ENCODE data around the gene AUTS2.
A peak's percentile ranks its signal among the peaks of the same experiment; 100 is the strongest.

The AUTS2 gene

DNA sequence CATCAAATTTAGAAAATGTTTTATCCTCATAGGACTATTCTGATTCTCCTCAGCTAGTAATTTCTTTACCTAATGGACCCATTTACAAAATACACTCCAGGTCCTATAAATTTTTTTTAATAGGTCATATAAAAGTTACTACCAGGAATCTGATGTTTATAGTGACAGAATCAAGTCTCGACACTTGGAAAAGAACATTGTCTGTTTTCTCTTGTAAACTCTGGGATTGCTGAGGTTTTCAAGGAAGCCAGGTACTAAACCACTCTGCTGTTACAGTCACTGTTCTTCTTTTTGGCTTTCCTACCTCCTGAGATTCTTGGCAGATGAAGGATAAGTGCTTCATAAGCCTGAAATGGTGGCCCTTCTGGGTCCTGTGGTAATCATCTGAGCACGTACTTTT, 493.1 kb downstream of the AUTS2 start:
- Histone ChIP-seq H3K36me3 (ENCODE audit: control insufficient read depth in 1 of 2, insufficient read depth in 2 of 2, low read length in 2 of 2) (no peaks in the 10 kb centered on the region), H3K27ac (ENCODE audit: low read length) (no peak overlapping the region), H3K27me3 (ENCODE audit: low read depth, low read length) (no peaks in the 10 kb centered on the region), H3K9me3 (ENCODE audit: control insufficient read depth in 1 of 2, low read length in 2 of 2) (peaks cover 0 to under 1% of the 10 kb centered on the region in 2 donors), H3K4me3 (ENCODE audit: low read depth in 1 of 2, low read length in 2 of 2) (no peak overlapping the region), H3K4me1 (ENCODE audit: control insufficient read depth in 1 of 2, insufficient read depth in 2 of 2, low read length in 2 of 2) (peaks cover 0 to 26% of the 10 kb centered on the region in 2 donors)

DNA sequence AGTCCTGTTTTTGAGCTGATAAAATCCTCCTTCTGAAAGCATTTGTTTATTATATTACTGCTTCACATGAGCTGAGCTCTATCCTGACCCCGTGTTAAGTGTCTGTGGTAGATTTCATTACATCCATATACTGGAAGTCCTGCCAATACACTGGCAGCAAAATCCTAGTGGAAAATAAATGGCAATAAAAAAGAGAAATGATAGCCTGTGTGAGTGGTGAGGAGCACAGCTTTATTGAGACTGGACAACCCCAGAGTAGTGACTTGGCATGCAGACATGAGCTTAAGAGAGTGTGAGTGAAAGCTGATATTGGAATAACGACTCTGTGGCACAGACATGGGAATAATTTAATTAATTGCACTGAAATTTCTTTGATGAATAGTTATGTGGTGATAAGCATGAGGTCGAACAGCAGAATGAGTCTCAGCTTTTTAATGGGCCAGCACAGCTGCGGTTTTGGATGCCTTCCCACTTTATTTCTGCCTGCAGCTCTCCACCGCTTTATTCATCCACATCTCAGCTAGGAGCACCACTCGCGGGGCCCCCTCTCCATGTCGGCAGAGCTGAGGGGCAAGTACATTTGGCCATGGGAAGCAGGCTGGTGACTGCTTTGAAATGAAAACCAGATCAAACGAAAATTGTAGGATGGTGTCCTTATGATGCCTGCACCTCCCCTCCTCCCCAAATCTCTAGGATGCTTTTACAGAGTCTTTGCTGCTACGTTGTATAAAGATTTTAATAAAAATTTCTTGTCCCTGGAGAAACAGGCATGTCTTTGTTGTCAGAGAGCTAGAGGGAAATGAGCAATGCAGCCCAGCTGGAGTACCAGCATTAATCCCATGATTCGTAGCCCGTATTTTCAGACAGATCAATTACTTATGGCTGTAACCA, 494.3 kb downstream of the AUTS2 start:
- peak overlapping the region in 1 of 2 donors; percentile 2 for H3K4me3 ChIP-seq (ENCODE audit: low read depth in 1 of 2, low read length in 2 of 2)
- H3K36me3 ChIP-seq (ENCODE audit: control insufficient read depth in 1 of 2, insufficient read depth in 2 of 2, low read length in 2 of 2): no peaks in the 10 kb centered on the region
- no peaks in the 10 kb centered on the region for H3K27me3 ChIP-seq (ENCODE audit: low read depth, low read length)
- H3K27ac ChIP-seq (ENCODE audit: low read length): no peak overlapping the region
- no peaks in the 10 kb centered on the region for H3K9me3 ChIP-seq (ENCODE audit: control insufficient read depth in 1 of 2, low read length in 2 of 2)
- H3K4me1 ChIP-seq (ENCODE audit: control insufficient read depth in 1 of 2, insufficient read depth in 2 of 2, low read length in 2 of 2): peaks cover 0 to 26% of the 10 kb centered on the region in 2 donors

DNA sequence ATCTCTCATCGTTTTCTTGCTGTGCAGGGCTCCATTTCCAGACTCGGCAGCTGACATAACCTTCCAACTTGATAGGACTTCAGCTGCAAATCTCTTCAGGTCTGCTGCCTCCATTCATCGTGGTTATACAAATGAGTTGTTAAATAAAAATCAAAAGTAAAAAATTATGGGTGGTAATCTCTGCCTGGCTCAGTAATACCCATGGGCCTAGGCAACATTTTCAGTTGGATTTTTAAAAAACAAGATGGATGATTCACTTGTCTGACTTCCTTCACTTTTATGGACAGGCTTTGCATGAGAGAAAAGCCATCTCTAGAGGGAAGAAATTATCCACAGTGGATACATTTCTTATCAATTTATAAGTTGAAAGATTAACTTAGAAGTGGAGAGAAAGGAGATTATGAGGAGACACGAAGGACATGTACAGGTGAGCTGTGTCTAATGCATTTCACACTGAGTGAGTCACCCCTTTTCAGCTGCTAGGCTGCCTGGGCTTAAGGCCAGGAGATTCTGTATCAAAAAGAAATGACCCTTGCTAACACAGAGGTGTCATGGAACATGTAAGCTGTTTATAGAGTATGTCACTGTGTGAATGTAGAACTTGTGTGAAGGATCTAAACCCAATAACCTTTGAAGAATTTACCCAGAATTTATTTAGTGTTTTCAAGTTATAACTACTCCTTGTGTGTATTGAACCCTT, 495.1 kb downstream of the AUTS2 start:
- H3K27ac ChIP-seq (ENCODE audit: low read length): no peak overlapping the region
- no peaks in the 10 kb centered on the region for H3K9me3 ChIP-seq (ENCODE audit: control insufficient read depth in 1 of 2, low read length in 2 of 2)
- peak overlapping the region in 1 of 2 donors; percentile 2 for H3K4me3 ChIP-seq (ENCODE audit: low read depth in 1 of 2, low read length in 2 of 2)
- peaks cover 0 to 26% of the 10 kb centered on the region in 2 donors for H3K4me1 ChIP-seq (ENCODE audit: control insufficient read depth in 1 of 2, insufficient read depth in 2 of 2, low read length in 2 of 2)
- H3K36me3 ChIP-seq (ENCODE audit: control insufficient read depth in 1 of 2, insufficient read depth in 2 of 2, low read length in 2 of 2): no peaks in the 10 kb centered on the region
- H3K27me3 ChIP-seq (ENCODE audit: low read depth, low read length): no peaks in the 10 kb centered on the region

DNA sequence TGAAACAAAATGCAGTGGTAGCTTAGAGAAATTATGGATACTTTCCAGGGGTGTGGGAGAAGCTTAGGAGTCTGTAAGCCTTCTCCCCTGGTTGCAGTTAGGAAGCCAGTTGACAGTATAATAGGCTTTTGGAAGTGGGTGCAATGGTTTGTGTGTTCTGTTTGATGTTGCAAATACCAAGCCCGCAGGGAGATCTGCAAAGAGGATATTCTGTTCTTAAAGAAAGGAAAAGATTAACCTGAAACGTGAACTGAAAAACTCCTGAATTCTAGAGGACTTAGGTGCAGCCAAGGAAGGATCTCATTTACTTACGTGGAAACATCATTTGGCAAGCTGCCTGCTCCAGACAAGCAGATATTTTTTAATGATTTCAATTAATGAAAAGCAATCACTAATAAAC, 496.6 kb downstream of the AUTS2 start:
- no peak overlapping the region for H3K27ac ChIP-seq (ENCODE audit: low read length)
- no peaks in the 10 kb centered on the region for H3K36me3 ChIP-seq (ENCODE audit: control insufficient read depth in 1 of 2, insufficient read depth in 2 of 2, low read length in 2 of 2)
- no peak overlapping the region for H3K4me3 ChIP-seq (ENCODE audit: low read depth in 1 of 2, low read length in 2 of 2)
- H3K27me3 ChIP-seq (ENCODE audit: low read depth, low read length): no peaks in the 10 kb centered on the region
- H3K4me1 ChIP-seq (ENCODE audit: control insufficient read depth in 1 of 2, insufficient read depth in 2 of 2, low read length in 2 of 2): peaks cover 0 to 36% of the 10 kb centered on the region in 2 donors
- no peaks in the 10 kb centered on the region for H3K9me3 ChIP-seq (ENCODE audit: control insufficient read depth in 1 of 2, low read length in 2 of 2)

DNA sequence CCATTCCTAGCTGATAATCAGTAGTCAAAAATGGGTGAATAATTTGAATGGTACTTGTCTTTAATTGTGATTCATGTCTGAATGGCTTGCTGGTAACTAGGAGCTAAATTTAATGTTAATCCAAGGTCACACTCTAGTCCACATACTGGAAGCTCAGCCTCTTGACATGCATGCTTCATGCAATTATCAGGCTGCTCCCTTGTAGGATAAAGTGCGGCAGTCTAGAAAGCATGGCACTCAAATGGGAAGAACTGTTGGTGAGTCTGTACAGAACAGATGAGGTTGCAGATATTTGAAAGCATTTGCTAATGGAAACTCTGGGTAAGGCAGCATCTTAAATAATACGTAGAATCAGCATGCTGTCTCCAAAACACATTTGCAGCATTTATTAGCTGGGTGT, 499.4 kb downstream of the AUTS2 start:
- Histone ChIP-seq H3K27ac (ENCODE audit: low read length) (no peak overlapping the region), H3K36me3 (ENCODE audit: control insufficient read depth in 1 of 2, insufficient read depth in 2 of 2, low read length in 2 of 2) (no peaks in the 10 kb centered on the region), H3K4me3 (ENCODE audit: low read depth in 1 of 2, low read length in 2 of 2) (no peak overlapping the region), H3K9me3 (ENCODE audit: control insufficient read depth in 1 of 2, low read length in 2 of 2) (no peaks in the 10 kb centered on the region), H3K27me3 (ENCODE audit: low read depth, low read length) (no peaks in the 10 kb centered on the region), H3K4me1 (ENCODE audit: control insufficient read depth in 1 of 2, insufficient read depth in 2 of 2, low read length in 2 of 2) (peaks cover 0 to 30% of the 10 kb centered on the region in 2 donors)

DNA sequence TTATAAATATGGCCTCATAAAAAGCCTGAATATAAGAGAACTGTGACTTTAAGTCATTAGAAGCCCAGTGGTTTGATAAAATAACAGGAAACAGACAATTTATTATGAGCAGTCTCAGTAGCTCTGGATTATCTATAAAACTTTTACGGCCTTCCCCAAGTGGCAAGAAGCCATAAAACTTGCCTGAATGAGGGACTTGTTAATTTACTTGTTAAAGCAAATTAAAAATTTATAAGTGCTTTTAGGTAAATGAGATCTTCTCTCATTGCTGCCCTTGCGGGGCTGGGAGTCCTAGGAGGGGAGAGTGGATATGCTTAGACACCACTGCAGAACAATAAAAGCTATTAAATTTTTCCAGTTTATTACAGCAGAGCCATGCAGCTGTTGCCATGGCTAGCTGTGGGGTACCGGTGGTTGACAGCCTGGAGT, 499.9 kb downstream of the AUTS2 start:
- Histone ChIP-seq H3K36me3 (ENCODE audit: control insufficient read depth in 1 of 2, insufficient read depth in 2 of 2, low read length in 2 of 2) (no peaks in the 10 kb centered on the region), H3K9me3 (ENCODE audit: control insufficient read depth in 1 of 2, low read length in 2 of 2) (no peaks in the 10 kb centered on the region), H3K4me1 (ENCODE audit: control insufficient read depth in 1 of 2, insufficient read depth in 2 of 2, low read length in 2 of 2) (peaks cover 0 to 25% of the 10 kb centered on the region in 2 donors), H3K27ac (ENCODE audit: low read length) (no peak overlapping the region), H3K4me3 (ENCODE audit: low read depth in 1 of 2, low read length in 2 of 2) (no peak overlapping the region), H3K27me3 (ENCODE audit: low read depth, low read length) (no peaks in the 10 kb centered on the region)

DNA sequence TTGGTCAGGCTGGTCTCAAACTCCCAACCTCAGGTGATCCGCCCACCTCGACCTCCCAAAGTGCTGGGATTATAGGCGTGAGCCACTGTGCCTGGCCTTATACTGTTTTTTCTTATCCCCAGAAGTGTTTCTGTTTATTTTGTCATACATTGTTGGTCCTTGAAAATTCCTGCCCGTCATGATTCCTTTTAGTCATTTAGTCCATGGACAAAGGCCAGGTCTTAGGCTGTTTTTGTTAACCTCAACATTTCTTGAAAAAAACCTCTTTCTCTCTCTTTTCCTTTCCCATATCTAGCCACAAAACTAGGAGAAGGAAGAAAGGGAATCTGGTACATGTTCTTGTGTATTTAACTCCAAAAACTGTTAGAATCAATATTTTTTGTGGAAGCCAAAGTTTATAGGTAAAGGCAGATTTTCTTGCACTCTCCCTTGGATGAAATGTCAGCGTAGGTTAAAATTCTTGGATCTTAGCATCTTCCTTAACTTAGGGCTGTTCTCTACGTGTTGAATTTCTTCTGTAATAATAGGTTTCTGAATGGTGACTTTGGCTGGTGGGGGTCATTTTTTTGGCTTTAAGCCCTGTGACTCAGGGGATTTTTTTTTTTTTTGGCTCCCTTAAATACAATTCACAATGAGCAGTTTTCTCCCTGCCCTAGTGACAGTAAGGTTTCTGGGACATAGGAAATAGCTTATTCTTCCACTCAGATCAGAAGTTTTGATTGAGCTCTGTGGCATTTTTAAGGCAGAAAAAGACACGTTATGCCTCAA, 500.8 kb downstream of the AUTS2 start:
- H3K27me3 ChIP-seq (ENCODE audit: low read depth, low read length): no peaks in the 10 kb centered on the region
- no peak overlapping the region for H3K27ac ChIP-seq (ENCODE audit: low read length)
- no peaks in the 10 kb centered on the region for H3K9me3 ChIP-seq (ENCODE audit: control insufficient read depth in 1 of 2, low read length in 2 of 2)
- no peak overlapping the region for H3K4me3 ChIP-seq (ENCODE audit: low read depth in 1 of 2, low read length in 2 of 2)
- H3K36me3 ChIP-seq (ENCODE audit: control insufficient read depth in 1 of 2, insufficient read depth in 2 of 2, low read length in 2 of 2): no peaks in the 10 kb centered on the region
- peaks cover 0 to 17% of the 10 kb centered on the region in 2 donors for H3K4me1 ChIP-seq (ENCODE audit: control insufficient read depth in 1 of 2, insufficient read depth in 2 of 2, low read length in 2 of 2)

DNA sequence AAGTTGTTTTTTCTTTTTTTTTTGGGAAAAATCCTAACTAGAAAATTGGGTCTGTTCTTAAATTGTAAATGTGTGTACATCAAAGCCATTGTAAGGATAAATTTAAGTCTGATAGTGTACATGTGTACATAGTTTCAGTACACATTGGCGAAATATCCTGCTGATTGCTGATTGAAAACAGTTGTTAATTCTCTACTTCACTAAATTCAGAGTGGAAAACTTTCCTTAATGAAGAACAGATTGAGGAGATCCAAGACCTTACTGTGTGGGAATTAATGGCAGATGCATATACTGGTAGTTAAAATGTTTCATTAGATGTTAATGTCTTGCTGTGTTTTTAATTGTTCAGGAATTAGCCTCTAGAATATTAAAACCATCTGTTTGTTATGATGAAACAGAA, 506.0 kb downstream of the AUTS2 start:
- H3K4me3 ChIP-seq (ENCODE audit: low read depth in 1 of 2, low read length in 2 of 2): no peak overlapping the region
- H3K27ac ChIP-seq (ENCODE audit: low read length): no peak overlapping the region

DNA sequence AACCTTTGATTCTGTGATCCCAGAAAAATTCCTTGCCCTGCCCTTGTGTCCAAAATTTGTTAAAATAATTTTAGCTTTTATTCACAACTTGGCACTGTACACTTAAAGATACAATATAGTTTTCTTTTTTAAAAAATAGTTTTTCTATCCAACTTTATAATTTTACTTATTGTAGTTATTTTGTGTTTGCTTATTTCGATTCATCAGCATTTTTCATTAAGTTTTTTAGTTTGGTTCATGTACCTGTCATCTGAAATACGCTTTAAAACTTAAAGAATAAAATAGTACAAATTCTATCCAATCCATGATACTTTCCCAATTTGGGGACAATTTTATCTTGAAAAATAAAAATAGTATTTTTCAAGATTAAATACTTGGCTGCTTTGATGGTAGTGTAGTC, 514.8 kb downstream of the AUTS2 start:
- no peak overlapping the region for H3K4me3 ChIP-seq (ENCODE audit: low read depth in 1 of 2, low read length in 2 of 2)
- no peak overlapping the region for H3K27ac ChIP-seq (ENCODE audit: low read length)
- no peaks in the 10 kb centered on the region for H3K4me1 ChIP-seq (ENCODE audit: control insufficient read depth in 1 of 2, insufficient read depth in 2 of 2, low read length in 2 of 2)
- no peaks in the 10 kb centered on the region for H3K36me3 ChIP-seq (ENCODE audit: control insufficient read depth in 1 of 2, insufficient read depth in 2 of 2, low read length in 2 of 2)
- H3K9me3 ChIP-seq (ENCODE audit: control insufficient read depth in 1 of 2, low read length in 2 of 2): no peaks in the 10 kb centered on the region
- H3K27me3 ChIP-seq (ENCODE audit: low read depth, low read length): no peaks in the 10 kb centered on the region

More for the DNA sequence above, 506.0 kb downstream of the AUTS2 start:
- Histone ChIP-seq H3K36me3 (ENCODE audit: control insufficient read depth in 1 of 2, insufficient read depth in 2 of 2, low read length in 2 of 2) (no peaks in the 10 kb centered on the region), H3K9me3 (ENCODE audit: control insufficient read depth in 1 of 2, low read length in 2 of 2) (no peaks in the 10 kb centered on the region), H3K27me3 (ENCODE audit: low read depth, low read length) (no peaks in the 10 kb centered on the region), H3K4me1 (ENCODE audit: control insufficient read depth in 1 of 2, insufficient read depth in 2 of 2, low read length in 2 of 2) (peaks cover 0 to 6% of the 10 kb centered on the region in 2 donors)

DNA sequence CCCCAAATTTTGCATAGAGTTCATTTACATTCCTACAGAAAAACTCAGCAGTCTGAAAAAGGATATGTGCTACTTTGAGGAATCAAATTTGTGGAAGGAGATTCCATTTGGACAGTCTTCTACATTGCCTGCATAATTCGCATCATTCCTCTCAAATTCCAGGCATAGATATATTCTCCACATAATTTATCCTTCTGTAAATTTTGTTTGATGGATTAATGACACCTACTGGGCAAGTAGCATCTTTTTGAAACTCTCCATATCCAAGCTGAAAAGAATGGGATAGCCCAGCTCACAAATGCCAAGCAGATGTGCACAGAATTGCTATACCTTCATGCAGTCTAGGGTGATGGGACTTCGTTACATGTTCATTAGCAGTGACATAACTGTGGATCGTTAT, 515.3 kb downstream of the AUTS2 start:
- H3K4me3 ChIP-seq (ENCODE audit: low read depth in 1 of 2, low read length in 2 of 2): no peak overlapping the region

DNA sequence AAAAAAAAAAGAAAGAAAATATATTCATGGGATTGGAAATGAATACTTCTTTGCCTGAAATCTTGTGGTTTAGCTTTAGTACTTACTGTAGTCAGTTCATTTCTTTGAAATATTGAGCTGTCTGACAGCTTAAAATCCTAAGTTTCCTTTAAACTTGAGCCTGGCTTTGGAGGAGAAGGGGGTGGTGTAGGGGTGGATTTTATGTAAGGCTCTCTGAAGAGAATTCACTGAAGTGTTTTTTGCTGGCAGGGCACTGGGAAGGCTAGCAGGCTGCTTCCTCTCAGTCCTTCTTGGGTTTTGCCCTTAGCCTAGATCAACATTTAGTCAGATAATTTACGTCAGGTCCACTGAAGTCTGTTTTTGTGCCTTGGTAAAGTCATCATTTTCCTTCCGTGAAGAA, 516.5 kb downstream of the AUTS2 start:
- Histone ChIP-seq H3K27me3 (ENCODE audit: low read depth, low read length) (no peaks in the 10 kb centered on the region), H3K36me3 (ENCODE audit: control insufficient read depth in 1 of 2, insufficient read depth in 2 of 2, low read length in 2 of 2) (no peaks in the 10 kb centered on the region), H3K9me3 (ENCODE audit: control insufficient read depth in 1 of 2, low read length in 2 of 2) (no peaks in the 10 kb centered on the region), H3K4me1 (ENCODE audit: control insufficient read depth in 1 of 2, insufficient read depth in 2 of 2, low read length in 2 of 2) (no peaks in the 10 kb centered on the region), H3K4me3 (ENCODE audit: low read depth in 1 of 2, low read length in 2 of 2) (no peak overlapping the region), H3K27ac (ENCODE audit: low read length) (no peak overlapping the region)

More for the DNA sequence above, 515.3 kb downstream of the AUTS2 start:
- Histone ChIP-seq H3K27ac (ENCODE audit: low read length) (no peak overlapping the region), H3K36me3 (ENCODE audit: control insufficient read depth in 1 of 2, insufficient read depth in 2 of 2, low read length in 2 of 2) (no peaks in the 10 kb centered on the region), H3K27me3 (ENCODE audit: low read depth, low read length) (no peaks in the 10 kb centered on the region), H3K9me3 (ENCODE audit: control insufficient read depth in 1 of 2, low read length in 2 of 2) (no peaks in the 10 kb centered on the region), H3K4me1 (ENCODE audit: control insufficient read depth in 1 of 2, insufficient read depth in 2 of 2, low read length in 2 of 2) (no peaks in the 10 kb centered on the region)

Data from muscle layer of duodenum (tissue), 2 donors.